GM18520 (cell line): ENCODE measurements around the gene MYOG.

Source experiments
- ATAC-seq: cut with Tn5 transposase; IDR thresholded peaks from one replicate; pipeline ENCODE4 v1.9.1; 2021; ENCODE audit not compliant: unreplicated experiment

The MYOG gene

DNA sequence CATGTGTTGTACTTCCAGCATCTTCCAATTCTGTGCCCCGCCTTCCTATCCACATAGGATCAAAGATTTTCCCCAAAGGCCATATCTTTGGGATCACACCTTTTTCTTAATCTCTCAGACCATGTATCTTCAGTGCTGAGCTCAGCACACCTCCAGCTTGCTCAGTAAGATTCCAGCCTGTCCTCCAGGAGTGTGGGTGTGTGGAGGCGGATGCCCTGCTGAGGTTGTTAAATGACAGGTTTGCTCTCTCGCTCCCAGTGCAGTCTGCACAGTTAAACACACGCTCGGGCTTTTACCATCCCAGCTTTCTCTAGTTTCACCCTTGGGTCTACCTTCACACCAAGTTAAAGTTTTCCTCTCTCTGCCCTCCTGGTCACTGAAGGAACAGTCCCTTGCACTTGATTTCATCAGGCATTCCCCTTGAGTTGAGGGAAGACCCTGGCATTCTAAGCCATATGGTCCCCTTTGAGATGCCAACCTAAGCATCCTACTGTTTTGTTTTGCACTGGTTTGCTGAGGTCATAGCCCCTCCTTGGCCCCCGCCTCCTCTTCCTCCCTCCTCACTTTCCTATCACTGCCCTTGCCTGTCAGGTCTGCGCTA is 13.7 kb downstream of the MYOG start:
- no peak for ATAC-seq

GRCh38 chr1:203069030-203069747 is 16.6 kb downstream of the MYOG start:
- ATAC-seq, result no peak

DNA sequence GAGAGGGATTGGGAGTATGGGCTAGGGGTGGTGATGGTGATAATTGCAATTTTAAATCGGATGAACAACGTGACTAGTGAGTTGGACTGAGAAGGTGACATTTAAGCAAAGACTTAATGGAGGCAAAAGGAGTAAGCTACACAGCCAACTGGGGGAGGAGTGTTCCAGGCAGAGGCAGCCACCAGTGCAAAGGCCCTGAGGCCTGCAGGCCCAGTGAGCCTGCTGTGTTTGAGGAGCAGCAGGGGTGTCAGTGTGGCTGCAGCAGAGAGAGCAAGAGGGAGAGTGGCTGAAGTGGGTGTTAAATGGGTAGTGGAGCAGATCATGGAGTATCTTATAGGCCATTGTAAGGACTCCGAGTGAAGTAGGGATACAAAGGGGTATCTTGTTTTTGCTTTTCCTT is 18.8 kb downstream of the MYOG start:
- ATAC-seq, result no peak

- no peak for ATAC-seq
Observed at GRCh38 chr1:203065986-203066385, 19.8 kb downstream of the MYOG start.

DNA sequence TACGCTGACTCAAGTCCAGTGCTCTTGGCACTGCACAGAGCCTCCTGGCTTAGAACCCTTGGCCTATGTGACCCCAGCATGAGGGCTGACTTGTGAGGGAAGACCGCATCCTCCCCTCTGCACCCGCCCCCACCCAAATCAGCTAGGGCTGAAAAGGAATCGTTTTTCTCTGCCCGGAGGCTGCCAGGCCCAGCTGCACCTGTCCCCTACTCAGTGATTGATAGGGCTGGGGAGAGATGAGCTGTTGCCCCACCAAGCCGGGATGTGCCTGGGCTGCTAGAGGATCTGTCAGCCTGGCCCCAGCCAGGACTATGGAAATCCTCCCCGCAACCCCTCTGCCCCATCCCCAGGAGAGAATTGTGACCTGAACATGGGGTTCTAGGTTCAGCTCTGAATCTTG is 20.6 kb downstream of the MYOG start:
- no peak for ATAC-seq

DNA sequence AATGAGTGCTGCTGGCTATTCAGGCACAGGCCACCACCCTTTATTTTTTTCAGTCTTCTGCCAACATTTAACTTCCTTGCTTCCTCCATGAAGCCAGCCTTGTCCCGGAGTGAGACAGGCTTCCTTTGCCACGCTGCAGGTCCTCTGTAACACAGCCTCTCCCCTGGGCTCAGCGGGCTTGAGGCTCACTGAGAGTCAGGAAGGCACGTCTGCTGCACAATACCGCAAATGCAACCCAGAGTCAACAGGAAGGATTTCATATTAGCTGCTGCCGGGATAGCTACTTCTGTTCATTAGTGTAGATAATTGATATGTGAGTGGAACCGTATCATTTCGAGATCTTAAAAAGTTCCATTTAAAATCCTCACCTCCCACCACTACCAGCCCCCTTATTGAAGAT is 22.5 kb downstream of the MYOG start:
- no peak for ATAC-seq

- ATAC-seq, result no peak
Observed at GRCh38 chr1:203060115-203060514, 25.7 kb downstream of the MYOG start.

DNA sequence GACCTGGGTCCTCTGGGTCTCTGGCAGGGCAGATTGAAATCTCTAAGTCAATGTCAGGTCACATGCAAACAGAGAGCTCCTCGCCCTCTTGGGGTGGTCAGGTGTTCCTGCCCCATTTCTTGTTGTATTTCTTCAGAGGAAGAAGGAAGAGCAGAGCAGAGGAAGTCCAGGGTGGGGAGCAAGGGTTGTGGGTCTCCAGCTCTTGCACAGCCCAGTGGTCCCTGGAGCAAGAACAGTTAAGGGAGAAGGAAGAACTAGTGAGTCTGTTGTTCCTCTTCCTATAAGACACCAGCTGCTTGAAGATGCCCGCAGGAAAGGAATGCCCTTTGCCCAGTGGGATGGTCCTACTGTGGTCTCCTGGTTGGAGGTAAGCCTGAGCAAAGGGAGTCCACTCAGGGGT is 26.3 kb downstream of the MYOG start:
- no peak for ATAC-seq

GRCh38 chr1:203058676-203058935 is 27.2 kb downstream of the MYOG start:
- ATAC-seq, result no peak

DNA sequence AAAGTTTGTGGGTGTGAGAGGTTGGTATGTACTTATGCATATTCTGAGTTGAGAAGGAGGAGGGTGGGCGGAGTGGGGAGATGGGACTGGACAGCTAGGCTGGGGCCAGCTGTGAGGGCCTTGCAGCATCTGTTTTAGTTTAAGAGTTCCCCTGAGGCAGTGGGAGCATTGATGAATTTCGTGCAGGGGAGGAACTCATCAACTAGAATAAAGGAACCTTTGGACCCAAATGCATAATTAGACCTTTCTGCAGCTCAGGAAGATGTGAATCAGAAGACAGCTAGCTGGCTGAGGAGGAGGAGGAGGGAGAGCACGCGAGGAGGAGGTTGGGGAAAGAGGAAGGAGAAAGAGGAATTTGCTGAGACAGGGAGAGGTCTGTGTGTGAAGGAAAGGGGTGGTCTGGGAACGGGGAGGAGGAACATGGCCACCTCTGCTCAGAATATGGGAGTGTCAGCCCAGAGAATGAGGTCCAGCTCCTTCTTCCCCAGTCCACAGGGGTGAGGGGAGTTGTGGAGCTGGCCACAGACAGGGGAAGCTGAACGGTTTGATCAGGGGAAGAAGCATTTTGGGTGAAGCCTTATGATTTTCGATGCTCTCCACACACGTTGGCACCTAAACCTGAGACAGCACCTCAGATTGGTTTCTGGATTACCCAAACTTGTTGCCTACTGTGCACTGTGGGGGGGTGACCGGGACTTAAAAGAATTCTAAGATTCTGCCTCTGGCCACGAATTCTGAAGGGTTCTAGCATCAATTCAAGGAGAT is 27.7 kb downstream of the MYOG start:
- ATAC-seq, result no peak

GRCh38 chr1:203056516-203056915 is 29.3 kb downstream of the MYOG start:
- no peak for ATAC-seq

- no peak for ATAC-seq
Observed at GRCh38 chr1:203056012-203056411, 29.8 kb downstream of the MYOG start.

DNA sequence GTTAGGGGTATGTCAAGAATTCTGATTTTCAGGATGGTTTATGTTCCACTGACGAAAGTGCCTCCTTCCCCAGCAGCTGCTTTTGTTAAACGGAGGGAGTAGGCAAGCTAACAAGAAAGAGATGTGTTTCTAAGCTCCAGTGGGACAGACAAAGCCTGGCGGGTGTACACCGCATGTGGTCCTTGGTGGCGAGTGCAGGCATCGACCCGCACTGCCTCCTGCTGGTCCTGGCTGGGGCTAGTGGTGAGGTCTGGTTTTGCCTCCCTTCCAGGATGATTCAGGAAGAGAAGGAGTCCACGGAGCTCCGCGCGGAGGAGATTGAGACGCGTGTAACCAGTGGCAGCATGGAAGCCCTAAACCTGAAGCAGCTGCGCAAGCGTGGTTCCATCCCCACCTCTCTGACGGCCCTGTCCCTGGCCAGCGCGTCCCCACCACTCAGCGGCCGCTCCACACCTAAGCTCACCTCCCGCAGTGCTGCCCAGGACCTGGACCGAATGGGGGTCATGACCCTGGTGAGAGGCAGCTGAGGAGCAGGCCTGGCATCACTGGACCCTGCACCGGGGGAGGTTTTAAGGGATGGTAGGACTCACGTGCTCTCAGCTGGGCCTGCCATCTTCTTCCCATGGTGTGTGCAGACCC is 30.5 kb downstream of the MYOG start:
- no peak for ATAC-seq

DNA sequence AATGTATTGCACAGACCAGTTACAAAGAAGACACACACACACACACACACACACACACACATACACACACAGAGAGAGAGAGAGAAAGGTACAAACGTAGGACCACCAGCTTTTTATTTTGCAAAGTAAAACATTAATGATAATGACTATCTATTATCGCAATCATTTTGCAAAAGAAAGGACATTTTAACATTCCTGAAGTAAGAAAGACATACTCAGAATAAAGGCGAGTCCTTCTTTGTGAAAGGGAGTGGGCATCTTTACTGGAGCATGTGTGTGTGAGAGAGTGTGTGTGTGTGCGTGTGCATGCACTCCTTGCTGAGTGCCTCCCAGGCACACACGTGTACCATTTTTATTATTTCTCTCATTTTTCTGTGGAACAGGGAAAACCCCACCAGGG is 31.2 kb downstream of the MYOG start:
- ATAC-seq, result no peak

- ATAC-seq, result no peak
Observed at GRCh38 chr1:203054184-203054583, 31.6 kb downstream of the MYOG start.

GRCh38 chr1:203052601-203053000 is 33.2 kb downstream of the MYOG start:
- ATAC-seq, result no peak

DNA sequence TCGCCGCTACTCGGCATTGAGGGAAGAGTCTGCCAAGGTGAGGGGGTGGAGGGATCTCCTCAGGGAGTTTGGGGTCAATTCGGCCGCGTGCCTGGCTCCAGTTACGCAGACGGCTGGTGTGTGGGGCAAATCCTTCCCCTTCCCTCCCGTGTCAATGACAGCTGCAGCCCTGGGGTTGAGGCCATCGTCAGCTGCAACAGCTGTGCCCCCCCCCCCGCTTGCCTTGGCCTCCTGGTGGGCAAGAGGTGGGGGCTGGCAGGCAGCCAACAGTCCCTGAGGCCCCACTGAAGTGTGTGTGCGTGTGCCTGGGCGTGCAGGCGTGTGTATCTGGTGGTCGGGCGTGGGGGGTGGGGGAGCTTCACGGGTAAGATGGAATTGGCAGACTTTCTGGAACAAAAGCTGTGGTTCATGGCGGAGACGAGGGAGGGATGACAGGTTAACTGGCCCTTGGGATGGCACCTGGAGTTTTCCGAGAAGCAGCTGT is 33.9 kb downstream of the MYOG start:
- no peak for ATAC-seq

- ATAC-seq, result no peak
Observed at GRCh38 chr1:203050826-203051225, 35.0 kb downstream of the MYOG start.

- ATAC-seq, result no peak
Observed at GRCh38 chr1:203049576-203050180, 36.1 kb downstream of the MYOG start.

- no peak for ATAC-seq
Observed at GRCh38 chr1:203049077-203049476, 36.7 kb downstream of the MYOG start.

DNA sequence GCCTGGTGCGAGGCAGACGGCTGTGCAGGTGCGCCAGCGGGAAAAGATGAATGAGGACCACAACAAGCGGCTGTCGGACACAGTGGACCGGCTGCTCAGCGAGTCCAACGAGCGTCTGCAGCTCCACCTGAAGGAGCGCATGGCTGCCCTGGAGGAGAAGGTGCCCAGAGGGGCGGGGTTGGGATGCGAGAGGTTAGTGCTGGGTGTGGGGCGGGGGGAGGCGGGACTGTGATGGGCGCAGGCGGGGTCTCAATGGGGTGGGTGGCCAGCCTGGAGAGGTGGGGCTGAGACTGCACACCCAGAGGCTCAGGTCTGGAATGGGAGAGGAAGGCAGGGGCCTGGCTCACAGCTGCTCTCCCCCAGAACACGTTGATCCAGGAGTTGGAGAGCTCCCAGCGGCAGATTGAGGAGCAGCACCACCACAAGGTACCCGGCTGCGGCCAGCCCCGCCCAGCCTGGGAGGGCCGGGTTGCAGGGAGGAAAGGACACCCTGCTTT is 37.2 kb downstream of the MYOG start:
- ATAC-seq, result no peak
